GM18861 (cell line): ENCODE measurements around the gene MRPS5.

Experiments
- ATAC-seq: cut with Tn5 transposase; IDR thresholded peaks from one replicate; pipeline ENCODE4 v1.9.1; 2021; ENCODE audit not compliant: unreplicated experiment

Gene MRPS5

DNA sequence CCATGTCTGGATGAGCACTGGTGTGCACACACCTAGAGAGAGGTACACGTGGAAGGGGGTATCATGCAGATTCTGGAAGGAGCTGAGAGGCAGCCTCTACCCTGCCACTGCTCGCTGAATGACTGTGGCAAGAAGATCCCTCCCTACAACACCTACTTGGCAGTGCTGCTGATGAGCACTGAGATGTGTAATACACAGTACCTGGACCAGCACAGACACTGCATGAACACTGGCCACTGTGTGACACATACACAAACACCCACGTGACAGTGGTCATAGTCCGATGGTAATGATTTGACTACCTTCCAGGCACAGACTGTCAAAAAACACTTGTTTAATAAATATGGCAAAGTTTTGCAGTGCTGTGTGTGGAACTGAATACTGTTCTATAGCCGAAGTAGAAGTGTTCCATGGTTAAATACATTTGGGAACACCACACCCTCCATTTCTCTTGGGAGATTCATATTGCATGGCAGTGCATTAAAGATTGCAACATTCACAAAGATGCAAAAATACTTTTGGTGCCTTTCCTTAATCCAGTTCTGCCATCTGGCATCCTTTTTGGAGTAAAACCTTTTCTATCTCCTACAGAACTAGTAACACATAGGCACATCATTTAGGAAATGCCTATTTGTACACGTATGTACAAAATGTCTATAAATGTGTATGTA, 29.6 kb downstream of the MRPS5 start:
- ATAC-seq = no peak

DNA sequence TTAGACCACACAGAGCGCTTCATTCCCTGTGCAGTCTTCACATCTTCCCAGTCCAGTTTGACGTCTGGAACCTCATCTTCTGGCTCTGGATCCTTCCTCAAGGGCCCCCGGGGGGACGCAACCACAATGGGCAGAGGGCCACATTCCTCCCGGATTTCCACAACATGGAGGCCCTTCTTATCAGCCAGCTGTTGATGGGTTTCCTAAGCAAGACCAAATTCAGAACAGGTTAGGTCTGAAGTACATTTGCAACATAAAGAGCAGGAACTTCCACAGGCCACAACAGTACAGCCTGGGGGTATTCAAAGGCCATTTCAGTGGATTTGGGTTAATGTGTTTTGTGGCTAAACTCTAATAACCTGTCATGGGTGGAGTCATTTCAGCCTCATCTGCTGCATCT, 34.2 kb downstream of the MRPS5 start:
- ATAC-seq = no peak

DNA sequence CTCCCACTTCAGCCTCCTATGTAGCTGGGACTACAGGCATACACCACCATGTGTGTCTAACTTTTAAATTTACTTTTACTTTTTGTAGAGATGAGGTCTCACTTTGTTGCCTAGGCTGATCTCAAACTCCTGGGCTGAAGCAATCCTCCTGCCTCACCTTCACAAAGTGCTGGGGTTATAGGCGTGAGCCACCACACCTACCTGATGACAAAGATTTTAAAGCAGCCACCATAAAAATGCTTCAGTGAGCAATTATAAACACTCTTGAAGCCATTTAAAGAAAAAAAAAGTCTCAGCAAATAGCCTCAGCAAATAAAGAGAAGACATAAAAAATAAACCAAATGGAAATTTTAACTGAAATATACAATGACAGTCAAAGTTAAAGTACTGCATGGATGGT, 35.6 kb downstream of the MRPS5 start:
- no peak for ATAC-seq

DNA sequence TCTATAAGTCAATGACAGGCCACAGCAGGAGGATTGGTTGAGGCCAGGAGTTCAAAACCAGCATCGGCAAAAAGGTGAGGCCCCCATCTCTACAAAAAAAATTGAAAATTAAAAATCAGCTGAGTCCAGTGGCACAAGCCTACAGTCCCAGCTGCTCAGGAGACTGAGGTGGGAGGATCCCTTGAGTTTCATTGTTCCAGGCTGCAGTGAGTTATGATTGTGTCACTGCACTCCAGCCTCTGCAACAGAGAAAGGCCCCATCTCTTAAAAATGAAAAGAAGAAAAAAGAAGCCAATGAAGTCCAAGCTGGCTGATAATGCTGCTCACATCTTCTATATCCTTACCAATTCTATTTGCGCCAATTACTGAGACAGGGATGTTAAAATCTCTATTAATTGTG, 39.1 kb downstream of the MRPS5 start:
- no peak for ATAC-seq

DNA sequence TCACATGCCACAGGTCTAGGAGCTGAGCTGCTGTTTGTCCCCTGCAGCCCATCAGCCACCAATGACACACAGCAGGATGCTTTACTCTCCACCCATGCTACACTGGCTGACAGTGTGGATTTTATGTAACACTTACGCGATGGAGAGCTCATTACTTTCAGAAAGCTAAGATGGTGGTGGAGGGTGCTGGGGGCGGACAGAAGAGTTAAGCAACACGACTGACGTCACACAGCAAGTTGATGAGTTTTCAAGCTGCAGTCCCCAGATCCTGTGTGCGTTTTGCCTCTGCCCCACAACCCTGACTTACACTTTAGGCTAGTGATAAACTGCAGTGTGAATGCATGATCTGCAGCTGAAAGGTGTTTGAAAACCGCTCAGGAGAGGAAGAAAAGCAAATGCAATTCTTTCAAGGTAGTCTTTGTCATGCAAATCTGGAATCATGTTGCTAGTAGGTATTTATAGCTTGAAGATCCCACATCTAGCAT, 42.4 kb downstream of the MRPS5 start:
- no peak for ATAC-seq

DNA sequence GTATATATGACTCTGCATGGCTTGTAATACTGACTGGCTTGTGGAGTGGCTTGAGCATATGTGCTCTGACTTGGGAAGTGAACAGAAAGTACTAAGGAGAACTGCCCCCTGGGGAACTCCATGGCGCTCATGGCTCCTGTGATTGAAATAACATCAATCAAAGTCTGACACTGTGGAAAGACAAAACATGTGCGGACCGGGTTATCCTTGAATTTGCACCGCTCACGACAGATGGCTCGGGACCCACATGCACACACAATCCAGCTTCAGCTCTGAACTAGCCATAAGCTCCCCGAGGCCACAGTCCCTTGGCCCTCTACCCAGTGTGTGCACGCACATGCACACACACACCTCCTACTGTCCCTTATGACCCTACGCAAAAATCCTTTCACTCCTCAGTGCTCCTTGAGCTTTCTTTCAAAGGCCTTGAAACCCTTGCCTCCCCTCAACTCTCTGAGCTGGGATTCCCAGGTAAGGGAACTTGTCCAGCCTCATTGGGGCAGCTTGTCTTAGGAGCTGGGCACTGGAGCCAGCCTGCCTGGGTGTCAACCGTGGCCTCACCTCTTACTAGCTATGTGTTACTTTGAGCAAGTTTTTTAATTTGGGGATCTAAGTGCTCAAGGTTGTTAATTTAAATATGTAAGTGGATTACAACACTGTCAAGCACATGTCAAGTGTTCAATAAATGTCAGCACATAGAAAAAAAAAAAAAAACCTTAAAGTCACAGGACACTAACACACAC, 43.6 kb downstream of the MRPS5 start:
- no peak for ATAC-seq

DNA sequence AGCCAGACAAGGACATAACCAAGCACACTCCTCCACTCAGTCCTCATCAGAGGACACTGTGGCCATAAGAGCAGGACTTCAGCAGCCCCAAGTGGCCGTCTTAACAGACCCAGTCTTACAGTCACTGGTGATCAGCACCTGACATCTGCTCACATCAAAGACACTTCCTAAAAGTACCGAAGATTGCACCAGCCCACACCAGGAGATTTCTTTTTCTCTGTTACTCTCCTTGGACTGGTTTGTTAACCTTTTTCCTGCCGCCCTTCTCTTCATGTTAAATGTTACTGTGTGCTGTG, 44.1 kb downstream of the MRPS5 start:
- no peak for ATAC-seq

DNA sequence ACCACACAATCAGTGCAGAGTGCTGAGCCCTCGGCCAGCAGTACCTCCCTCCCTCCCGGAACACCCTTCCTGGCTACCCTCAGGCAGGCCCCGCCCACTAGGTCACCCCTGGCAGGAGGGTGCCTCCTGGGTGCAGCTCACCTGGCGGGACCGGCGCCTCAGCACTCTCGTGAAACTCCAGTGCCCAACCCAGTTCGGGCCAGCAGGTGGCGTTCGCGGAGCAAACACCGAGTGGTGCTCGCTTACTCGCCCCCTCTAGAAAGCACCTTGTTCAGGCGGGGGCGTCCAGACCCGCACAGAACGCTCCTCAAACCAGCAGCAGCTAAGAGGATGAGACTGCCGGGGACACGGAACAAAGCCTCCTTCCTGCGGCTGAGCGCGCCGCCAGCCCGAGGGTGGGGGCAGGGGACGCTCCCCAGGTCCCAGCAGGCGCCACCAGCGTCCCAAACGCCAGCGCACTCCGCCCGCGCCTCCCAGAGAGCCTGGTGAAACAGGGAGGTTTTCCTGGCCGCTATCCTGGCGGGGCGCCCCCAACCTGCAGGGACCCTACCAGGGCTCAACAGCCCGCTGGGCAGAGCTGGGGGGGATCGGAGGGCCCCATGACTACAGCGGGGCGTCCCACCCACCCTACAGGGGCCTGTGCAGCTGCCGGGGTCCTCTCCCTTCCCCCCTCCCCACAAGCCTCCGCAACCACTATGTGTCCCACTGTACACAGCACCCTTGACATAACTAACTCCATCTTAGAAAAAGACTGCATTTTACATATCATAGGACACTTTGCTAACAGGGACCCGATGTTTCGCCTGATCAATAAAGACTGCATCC, 44.7 kb downstream of the MRPS5 start:
- ATAC-seq = peak; percentile 77

DNA sequence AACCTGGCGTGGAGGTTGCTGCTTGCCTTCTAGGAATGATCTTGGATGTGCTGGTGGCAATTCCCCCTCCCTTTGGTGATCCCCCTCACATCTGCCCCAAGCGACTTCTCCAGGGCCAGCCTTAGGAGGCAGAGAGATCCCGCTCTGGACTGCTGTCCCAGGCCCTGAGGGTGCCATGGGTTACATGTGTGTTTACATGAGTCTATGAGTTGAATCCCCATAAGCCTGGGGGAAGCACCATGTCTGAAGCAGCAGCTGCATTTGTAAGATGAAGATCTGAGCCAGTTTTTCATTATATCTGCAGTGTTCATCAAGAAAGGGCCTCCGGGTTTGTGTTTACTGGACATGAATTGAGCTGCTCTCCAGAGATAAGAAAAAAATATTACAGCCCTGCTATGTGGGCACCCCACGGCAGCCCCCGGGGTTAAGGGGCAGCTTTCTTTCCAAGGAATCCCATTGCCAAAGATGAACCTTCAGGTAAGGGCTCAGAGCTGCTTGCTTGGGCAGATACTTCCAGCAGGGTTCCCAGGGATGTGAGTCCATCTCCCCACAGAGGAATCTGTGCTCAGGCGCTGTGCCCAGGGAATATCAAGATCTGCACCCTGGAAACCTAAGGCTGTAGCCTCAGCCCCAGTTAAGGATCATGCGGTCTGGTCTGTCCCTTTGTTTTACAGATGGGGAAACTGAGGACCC, 46.0 kb downstream of the MRPS5 start:
- ATAC-seq = no peak

DNA sequence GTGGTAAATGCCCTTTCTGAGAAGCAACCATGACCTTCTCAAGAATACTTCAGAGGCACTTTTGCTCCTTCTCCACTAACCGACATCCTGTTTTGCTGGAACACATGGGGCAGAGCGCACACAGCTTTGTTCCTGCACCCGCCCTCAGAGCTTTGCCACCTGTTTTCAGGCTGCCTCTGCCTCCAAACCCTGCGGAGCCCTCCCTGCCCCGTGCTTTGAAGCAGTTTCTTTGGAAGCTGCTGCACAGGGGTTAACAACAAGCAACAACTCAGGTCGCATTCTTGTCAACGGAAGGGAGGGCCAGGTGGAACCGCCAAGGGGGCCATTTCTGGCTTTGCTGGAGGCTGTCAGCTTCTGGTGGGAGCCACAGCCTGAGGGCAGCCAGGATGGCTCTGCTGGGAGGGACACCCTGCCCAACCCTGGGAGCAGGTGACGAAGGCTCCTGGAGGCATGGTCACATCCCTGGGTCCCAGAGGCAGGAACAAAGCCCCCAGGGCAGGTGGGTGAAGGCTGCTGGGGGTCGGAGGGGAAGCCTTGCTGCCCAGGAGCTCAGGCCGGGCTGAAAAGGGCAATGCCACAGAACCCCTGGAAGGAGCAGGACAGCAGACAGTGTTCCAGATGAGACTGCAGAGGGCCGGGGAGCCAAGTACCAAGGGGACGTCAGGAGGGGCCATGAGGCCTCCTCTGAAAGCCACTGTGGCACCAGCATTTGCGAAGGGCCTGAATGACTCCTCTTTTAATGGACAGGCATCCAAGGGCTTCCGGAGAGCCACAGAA, 46.8 kb downstream of the MRPS5 start:
- ATAC-seq = no peak

DNA sequence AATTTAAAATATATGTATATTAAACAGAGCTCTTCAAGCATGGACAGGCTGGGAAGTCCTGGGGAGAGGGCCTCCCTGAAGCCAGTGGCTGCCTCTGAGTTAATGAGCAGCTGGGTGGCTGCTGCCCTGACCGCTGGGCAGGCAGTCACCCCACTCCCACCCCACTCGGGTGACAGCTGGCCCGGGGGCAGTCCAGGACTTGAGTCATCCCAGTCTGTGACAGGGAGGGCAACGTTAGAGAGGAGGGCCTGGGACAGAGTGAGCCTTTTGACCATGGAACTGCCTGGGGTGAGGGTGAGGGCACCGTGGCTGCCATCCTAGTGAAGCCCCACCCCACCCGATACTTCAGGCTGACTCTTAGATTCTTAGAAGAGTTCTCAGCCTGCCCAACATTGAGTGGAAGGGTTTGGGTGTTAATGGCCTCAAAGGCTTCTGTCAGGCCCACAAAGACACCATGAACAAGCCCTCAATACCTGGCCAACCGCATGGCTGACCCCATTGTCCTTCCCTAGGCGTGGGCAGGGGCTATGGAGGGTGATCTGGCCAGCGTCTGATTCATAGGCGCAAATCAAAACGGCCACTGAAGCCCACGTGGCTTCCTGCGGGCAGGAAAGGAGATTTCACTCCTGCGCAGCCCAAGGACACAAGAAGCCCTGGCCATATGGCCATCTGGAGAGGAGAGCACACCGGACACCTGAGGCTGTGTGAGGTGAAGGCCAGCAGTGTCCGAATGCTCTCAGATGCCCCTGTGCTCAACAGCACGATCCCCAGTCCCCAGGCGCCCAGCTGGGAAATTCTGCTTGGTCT, 47.5 kb downstream of the MRPS5 start:
- ATAC-seq = no peak

DNA sequence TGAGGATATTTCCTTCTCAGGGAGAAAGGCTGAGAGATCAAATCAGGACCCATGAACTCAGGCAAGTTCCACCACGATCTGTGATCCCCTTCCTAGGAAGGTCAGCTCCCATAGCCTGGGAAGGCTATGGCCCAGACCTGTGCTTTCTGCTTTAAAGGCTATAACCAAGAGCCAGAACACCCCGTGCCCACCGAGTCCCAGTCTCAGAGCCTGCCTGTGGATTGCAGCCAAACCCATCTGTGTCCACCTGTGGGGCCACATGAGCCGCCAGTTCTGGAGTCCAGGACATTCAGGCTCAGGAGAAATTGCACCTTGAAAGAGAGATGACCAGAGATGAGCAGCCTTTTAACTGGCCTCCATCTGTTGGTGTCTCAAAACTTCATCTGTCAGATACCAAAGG, 49.2 kb downstream of the MRPS5 start:
- ATAC-seq = no peak

DNA sequence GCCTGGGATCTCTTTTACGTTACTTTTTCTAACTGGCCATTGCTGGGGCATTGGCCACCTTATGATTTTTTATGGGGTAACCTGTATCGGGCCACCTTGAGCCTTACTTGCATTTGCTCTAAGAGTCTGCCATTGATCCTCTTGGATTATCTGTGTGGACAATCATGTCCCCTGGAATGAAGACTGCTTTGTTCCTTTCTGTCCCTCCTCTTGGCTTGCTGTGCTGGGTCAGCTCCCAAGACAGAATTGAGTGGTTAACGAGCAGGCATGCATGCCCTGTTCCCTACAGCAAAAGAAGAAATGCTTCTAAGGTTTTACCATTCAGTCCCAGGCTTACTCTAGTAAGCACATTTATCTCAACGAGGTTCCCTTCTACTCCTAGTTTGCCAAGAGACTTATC, 49.8 kb downstream of the MRPS5 start:
- no peak for ATAC-seq

DNA sequence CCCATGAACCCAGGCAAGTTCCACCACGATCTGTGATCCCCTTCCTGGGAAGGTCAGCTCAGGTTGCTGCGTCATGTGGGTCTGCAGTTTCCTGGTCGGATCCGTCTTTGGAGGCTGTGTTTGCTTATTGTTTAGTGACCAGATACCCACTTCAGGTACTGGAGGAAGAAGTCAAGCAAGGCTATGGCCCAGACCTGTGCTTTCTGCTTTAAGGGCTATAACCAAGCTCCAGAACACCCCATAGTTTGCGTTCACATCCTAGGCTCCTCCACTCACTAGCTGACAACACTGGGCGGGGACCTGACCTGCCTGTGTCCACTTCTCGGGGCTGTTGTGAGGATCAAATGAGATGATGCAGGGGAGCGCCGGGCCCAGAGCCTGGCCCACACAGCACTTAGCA, 52.1 kb downstream of the MRPS5 start:
- ATAC-seq = no peak

DNA sequence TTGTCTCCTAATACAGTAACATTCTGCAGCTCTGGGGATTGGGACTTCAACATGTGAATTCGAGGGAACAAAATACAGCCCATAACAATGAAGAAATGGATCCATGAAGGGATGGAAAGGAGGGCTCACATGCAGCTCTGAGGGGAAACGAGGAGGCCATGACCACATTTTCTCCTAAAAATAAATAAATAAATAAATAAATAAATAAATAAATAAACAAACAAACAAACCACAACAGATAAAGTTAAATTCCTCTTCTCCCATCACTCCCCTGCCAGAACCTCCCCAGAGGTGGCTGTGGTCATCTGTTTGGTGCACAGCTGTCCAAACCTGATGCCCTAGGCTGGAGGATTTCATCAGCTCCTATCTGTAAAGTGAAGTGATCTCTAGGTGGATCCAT, 53.4 kb downstream of the MRPS5 start:
- no peak for ATAC-seq

DNA sequence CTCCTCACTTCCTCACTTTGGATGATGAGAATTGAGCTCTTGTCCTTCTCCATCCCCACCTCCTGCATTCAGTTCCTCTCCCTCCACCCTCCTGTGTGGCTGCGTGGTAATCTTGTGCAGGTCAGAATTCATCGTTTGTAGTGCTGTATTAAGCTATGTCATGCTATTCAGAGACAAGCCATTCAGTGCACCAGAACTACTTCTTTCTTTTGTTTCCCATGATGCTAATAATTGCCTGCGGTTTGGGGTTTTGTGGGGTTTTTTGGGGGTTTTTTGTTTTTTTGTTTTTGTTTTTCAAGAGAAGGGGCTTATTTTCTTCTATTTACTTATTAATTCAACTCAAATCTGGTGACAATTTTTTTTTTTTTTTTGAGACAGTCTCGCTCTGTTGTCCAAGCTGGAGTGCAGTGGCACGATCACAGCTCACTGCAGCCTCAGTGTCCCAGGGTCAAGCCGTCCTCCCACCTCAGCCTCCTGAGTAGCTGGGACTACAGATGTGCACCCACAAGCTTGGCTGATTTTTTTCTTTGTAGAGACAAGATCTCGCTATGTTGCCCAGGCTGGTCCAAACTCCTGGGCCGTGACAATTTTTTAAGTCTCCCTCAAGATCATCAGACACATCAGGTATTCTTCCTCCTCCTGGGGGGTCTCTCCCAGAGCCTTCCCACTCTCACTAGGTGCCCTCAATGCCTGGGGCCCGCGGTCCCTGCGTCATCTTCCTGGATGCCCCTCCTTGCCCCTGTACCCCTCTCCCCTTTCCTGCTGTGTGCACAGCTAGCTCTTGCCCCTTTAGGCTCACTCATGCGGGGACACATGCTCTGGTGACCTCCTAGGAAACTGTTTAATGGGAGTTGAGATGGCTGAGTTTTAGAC, 58.3 kb downstream of the MRPS5 start:
- ATAC-seq = peak; percentile 81

DNA sequence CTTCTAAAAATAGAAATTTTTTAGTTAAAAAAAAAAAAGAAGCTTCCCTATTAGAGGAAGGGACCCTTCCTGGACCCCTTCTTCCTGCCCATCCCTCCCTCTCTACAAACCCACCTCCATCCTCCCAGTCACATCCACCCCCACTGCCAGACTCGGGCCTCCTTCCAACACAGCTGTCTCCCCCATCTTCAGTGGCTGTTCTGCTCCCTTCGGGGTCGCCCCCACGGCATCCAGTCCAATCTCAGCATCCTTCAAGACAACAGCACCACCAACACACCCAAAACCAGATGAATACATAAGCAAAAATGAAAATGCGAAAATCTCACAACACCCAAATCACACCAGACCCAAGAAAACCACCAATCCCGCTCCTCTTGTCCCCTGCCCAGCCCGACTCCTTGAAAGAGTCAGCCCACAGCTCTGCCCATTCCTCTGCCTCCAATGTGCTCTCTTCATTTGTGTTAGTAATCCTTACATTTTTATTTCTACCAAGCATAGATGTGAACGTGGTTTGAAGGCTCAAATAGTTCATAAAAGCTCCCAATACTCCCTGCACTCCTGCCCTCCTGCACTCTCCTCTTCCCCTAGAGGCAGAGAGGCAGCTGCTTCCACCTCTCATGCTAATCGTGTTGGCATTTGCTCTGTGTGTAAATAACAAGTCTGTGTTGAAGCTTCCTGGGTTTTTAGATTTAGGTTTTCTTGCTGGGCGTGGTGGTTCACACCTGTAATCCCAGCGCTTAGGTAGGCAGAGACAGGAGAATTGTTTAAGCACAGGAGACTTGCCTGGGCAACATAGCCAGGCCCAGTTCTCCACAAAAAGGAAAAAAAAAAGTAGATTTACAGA, 59.1 kb downstream of the MRPS5 start:
- ATAC-seq = peak; percentile 22

DNA sequence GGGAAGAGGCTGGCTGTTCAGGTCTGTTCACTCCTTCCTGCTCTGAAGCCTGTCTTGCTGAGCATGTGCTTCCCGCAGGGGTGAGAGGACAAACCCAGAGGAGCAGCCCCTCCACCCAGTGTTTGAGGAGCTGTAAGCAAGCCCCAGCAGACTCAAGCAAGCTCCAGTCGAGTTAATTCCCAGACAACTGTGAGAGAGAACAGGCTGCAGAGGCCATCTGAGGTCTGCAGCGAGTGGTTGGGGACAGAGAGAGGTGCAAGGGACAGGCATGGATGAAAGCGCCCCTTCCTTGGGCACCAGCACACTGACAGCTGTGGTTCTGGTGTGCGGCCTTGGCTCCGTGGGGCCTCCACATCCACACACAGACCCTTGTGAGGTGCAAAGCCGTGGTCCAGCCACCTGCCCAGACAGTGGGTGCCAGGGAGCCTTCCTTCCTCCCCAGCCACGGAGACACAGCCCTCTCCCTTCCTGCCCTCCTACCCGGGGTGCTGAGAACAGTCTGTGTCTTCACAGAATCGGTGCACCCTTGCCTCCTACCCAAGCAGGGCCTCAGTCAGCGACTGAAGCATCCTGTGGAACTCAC, 59.9 kb downstream of the MRPS5 start:
- no peak for ATAC-seq
